Activated CD4-positive, alpha-beta T cell treated with anti-CD3 and anti-CD28 coated beads, Interleukin-2, amount 10 ng/mL, durations not matched to agents 7 days and 5 days (primary cell): Measurements from ENCODE around the gene ADCY9. TPM values are rescaled to one million over a fixed set of nuclear protein-coding genes. Genes with fewer than 3 reads are reported as not detected.

Experiments used
- CTCF ChIA-PET: fragments of 350-600 bp; sonication (Branson Sonifier 250); formaldehyde crosslinking; loops from one replicate; lab custom pipeline; 2021; ENCODE audit warnings: antibody characterized with exemption; lab: Charles Lee
- POLR2A ChIA-PET: fragments of 350-600 bp; sonication (Branson Sonifier 250); formaldehyde crosslinking; loops from one replicate; lab custom pipeline; 2021; ENCODE audit warnings: antibody characterized with exemption; lab: Charles Lee
- DNase-seq: peaks from one replicate; pipeline ENCODE4 v3.0.0-alpha.2; 2020
- H3K27ac Mint-ChIP-seq: one replicate; pipeline ENCODE4 v1.8.0; 2021; ENCODE audit warnings: mild to moderate bottlenecking, moderate library complexity, mixed read lengths
- H3K27me3 Mint-ChIP-seq: one replicate; pipeline ENCODE4 v1.8.0; 2021; ENCODE audit warnings: mixed read lengths
- H3K36me3 Mint-ChIP-seq: one replicate; pipeline ENCODE4 v1.8.0; 2021; ENCODE audit warnings: low read depth, mixed read lengths
- H3K4me1 Mint-ChIP-seq: one replicate; pipeline ENCODE4 v1.8.0; 2021; ENCODE audit warnings: mixed read lengths
- H3K4me3 Mint-ChIP-seq: one replicate; pipeline ENCODE4 v1.8.0; 2021; ENCODE audit warnings: mild to moderate bottlenecking, moderate library complexity, mixed read lengths
- H3K9me3 Mint-ChIP-seq: one replicate; pipeline ENCODE4 v1.8.0; 2021; ENCODE audit warnings: mixed read lengths
- total RNA-seq, 2 experiments: library from RNA; stranded (reverse); gene quantifications; one replicate each; pipeline ENCODE4 v1.2.3, GENCODE V29; 2021

Gene ADCY9
- total RNA-seq, 2 experiments from 2014 or later: 10.4 to 12.4 TPM

DNA sequence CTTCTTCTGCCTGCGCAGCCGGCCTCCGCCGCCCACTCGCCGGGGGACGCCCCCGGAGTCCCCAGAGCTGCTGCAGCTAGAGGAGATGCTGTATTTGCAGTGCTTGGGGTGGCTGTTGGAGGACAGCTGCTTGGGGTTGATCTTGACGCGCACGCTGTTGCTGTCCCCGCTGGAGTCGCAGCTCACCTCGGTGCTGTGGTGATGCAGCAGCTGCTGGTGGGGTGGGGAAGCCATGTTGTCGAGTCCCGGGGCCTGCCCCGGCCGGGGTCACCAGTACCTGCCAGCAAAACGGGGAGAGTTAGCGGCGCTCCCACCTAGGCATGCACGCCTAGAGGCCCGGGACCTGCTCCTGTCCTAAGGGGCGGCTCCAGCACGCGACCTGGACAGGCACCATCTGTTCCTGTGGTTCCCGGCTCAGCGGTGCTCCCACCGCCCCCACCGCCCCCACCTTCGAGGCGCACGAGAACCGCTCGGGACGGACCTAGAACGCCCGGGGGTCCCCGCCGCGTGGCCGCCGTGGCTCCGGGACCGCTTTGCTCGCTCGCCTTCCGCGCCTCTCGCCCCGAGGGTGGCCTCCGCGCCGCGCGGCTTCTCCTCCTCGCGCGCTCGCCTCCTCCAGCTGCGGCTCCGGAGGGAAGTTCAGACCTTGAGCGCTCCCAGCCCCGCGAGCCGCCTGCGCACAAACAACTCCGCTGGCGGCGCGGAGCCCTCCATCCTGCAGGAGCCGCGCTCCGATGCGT lies 863 bp downstream of the ADCY9 start:
- peaks cover 11% of the 10 kb centered on the region for H3K36me3 Mint-ChIP-seq
- POLR2A ChIA-PET: no interaction called here
- no peaks in the 10 kb centered on the region for H3K9me3 Mint-ChIP-seq
- DNase-seq: peak; percentile 50
- H3K27me3 Mint-ChIP-seq: peaks cover 15% of the 10 kb centered on the region
- peaks cover 50% of the 10 kb centered on the region for H3K4me1 Mint-ChIP-seq
- CTCF ChIA-PET: interaction anchor here (0.5 to 2.7 kb wide), 3 partner anchors 8 to 212 kb away, joined by 3 to 11 read pairs (median 6); no protein-coding TSS in a partner anchor
- H3K27ac Mint-ChIP-seq: peak overlapping the region; percentile 48
- peak overlapping the region; percentile 71 for H3K4me3 Mint-ChIP-seq

DNA sequence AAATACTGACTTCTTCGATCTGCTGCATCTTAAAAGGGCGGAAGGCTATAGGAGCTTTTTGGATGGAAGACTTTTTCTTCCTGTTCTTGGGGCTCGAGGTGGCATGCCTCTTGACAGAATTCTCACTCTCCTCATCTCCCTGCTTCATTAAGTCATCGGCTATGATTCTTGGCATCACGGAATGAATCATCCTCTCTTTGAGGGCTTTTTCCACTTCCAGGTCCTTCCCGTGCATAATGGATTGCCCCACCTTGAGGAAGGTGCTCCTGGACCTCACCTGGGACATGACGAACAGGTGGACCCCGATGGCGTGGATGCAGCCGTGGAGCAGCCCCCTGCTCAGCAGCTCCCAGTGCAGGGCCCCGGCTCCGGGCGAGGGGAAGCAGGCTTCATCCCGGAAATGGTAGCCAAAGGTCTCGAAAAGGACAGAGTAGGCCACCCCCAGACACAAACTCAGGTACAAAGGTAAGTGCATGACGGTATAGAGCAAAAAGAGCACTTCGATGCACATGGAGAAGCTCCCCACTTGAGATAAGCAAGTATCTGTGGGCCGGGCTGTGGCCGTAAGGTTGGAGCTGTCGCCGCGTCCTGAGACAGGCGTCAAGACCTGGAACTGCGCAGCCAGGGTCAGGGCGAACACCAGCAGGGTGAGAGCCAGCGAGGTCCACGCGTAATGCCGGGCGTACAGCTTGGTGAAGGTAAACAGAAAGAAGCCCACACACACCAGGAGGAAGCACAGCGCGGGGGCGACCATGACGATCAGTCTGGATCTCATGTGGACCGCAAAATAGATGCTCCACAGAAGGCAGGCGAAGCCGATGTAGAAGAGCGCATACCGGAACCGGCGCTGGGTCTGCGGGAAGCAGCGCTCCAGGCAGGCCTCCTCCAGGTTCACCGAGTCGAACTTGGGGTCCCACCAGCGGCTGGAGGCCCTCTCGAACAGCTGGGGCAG lies 1.7 kb downstream of the ADCY9 start:
- ChIA-PET CTCF (interaction anchor here (2.1 to 2.7 kb wide), 2 partner anchors 8 to 139 kb away, joined by 6 to 11 read pairs; no protein-coding TSS in a partner anchor), POLR2A (no interaction called here)
- H3K27me3 Mint-ChIP-seq: peaks cover 9% of the 10 kb centered on the region
- peak overlapping the region; percentile 71 for H3K4me3 Mint-ChIP-seq
- peaks cover 15% of the 10 kb centered on the region for H3K36me3 Mint-ChIP-seq
- DNase-seq: no peak
- H3K27ac Mint-ChIP-seq: peak overlapping the region; percentile 74
- H3K9me3 Mint-ChIP-seq: no peaks in the 10 kb centered on the region
- H3K4me1 Mint-ChIP-seq: peaks cover 55% of the 10 kb centered on the region

DNA sequence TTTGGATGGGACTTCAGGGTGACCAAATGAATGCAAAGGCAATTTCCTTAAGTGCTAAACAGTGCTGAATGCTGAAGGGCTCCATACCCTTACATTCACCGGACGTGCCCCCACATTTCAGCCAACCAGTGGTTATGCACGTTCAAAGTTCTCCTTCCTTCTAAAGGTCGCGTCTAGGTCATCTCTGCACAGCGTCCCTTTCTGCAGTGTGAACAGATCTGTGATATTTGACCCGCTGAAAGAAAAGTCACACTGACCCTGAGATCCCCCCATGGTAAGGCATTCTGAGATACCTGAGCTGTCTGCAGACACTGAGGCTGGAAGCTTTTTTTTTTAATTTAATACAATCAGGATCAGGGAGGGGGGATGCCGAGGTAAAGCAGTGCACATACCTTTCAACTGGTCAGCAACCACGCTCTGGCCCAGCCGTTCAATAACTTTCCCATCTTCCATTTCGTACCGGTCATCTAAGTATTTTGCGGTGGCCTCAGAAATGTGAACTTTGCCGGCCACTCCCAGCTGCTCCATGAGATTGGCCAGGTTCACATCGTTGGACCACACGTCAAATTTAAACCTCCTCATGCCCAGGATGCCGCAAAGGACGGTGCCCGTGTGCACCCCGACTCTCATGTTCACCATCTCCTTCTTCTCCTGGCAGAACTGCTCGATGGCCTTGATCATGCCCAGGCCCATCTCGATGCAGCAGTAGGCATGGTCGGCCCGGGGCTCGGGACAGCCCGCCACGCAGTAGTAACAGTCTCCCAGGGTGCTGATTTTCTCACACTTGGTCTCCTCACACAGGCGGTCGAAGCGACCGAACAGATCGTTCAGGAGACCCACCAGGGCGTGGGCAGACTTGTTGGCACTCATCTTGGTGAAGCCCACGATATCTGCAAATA lies 2.6 kb downstream of the ADCY9 start:
- DNase-seq: no peak
- Mint-ChIP-seq H3K27ac (no peak overlapping the region), H3K36me3 (peaks cover 17% of the 10 kb centered on the region), H3K4me1 (peaks cover 58% of the 10 kb centered on the region), H3K4me3 (peak overlapping the region; percentile 71), H3K27me3 (peaks cover 4% of the 10 kb centered on the region), H3K9me3 (no peaks in the 10 kb centered on the region)
- ChIA-PET POLR2A (no interaction called here), CTCF (interaction anchor here (2.7 kb wide), 1 partner anchor 140 kb away, joined by 11 read pairs; no protein-coding TSS in a partner anchor)

GRCh38 chr16:4111748-4112696 lies 4.2 kb downstream of the ADCY9 start:
- Mint-ChIP-seq H3K36me3 (peaks cover 17% of the 10 kb centered on the region), H3K4me3 (peak overlapping the region; percentile 71), H3K27ac (no peak overlapping the region)

GRCh38 chr16:4110680-4111079 lies 5.6 kb downstream of the ADCY9 start:
- ChIA-PET POLR2A (no interaction called here), CTCF (interaction anchor here (1.1 to 2.0 kb wide), 4 partner anchors 9 to 143 kb away, joined by 3 to 9 read pairs (median 3); no protein-coding TSS in a partner anchor)
- H3K27ac Mint-ChIP-seq: no peak overlapping the region
- H3K4me1 Mint-ChIP-seq: peaks cover 55% of the 10 kb centered on the region
- no peak for DNase-seq
- no peaks in the 10 kb centered on the region for H3K27me3 Mint-ChIP-seq
- peaks cover 22% of the 10 kb centered on the region for H3K36me3 Mint-ChIP-seq
- H3K9me3 Mint-ChIP-seq: no peaks in the 10 kb centered on the region
- H3K4me3 Mint-ChIP-seq: no peak overlapping the region

More at GRCh38 chr16:4111748-4112696, 4.2 kb downstream of the ADCY9 start:
- no peaks in the 10 kb centered on the region for H3K9me3 Mint-ChIP-seq
- H3K4me1 Mint-ChIP-seq: peaks cover 57% of the 10 kb centered on the region
- no peaks in the 10 kb centered on the region for H3K27me3 Mint-ChIP-seq
- CTCF ChIA-PET: interaction anchor here (0.5 to 2.0 kb wide), 5 partner anchors 31 to 171 kb away, joined by 3 to 9 read pairs (median 3); no protein-coding TSS in a partner anchor
- POLR2A ChIA-PET: no interaction called here
- no peak for DNase-seq

- H3K4me1 Mint-ChIP-seq: peaks cover 53% of the 10 kb centered on the region
- no peak overlapping the region for H3K4me3 Mint-ChIP-seq
- DNase-seq: no peak
- H3K36me3 Mint-ChIP-seq: peaks cover 23% of the 10 kb centered on the region
- H3K9me3 Mint-ChIP-seq: no peaks in the 10 kb centered on the region
- no peaks in the 10 kb centered on the region for H3K27me3 Mint-ChIP-seq
- POLR2A ChIA-PET: no interaction called here
- H3K27ac Mint-ChIP-seq: no peak overlapping the region
- CTCF ChIA-PET: interaction anchor here (0.7 to 1.3 kb wide), 3 partner anchors 9 to 266 kb away, joined by 3 to 4 read pairs (median 3); no protein-coding TSS in a partner anchor
Observed at GRCh38 chr16:4110065-4110464, 6.2 kb downstream of the ADCY9 start.

DNA sequence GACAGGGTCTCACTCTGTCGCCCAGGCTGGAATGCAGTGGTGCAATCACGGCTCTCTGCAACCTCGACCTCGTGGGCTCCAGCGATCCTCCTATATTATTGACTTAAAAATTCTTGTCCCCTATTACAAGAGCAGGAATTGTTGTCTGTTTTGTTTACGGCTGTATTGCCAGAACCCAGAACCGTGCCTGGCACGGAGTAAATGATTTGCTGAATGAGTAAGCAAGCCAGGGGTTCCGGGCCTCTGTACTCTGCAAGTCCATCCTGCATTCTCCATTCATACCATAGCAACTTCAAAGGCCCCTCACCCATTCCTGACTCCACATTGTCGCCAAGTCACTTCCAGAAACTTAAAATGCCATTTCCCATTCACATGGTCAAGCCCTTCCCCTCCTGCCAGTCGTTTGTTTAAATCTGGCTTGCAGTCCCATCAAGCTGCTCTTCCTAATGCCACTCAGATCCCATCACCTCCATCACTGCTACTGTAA lies 6.9 kb downstream of the ADCY9 start:
- H3K36me3 Mint-ChIP-seq: peaks cover 20% of the 10 kb centered on the region
- ChIA-PET POLR2A (interaction anchor here (0.7 kb wide), 1 partner anchor 27 kb away, joined by 3 read pairs; no protein-coding TSS in a partner anchor), CTCF (interaction anchor here (1.3 kb wide), 1 partner anchor 8 kb away, joined by 3 read pairs; no protein-coding TSS in a partner anchor)
- no peak for DNase-seq
- no peaks in the 10 kb centered on the region for H3K27me3 Mint-ChIP-seq
- no peaks in the 10 kb centered on the region for H3K9me3 Mint-ChIP-seq
- H3K4me1 Mint-ChIP-seq: peaks cover 47% of the 10 kb centered on the region
- no peak overlapping the region for H3K4me3 Mint-ChIP-seq
- no peak overlapping the region for H3K27ac Mint-ChIP-seq

GRCh38 chr16:4106516-4106915 lies 9.7 kb downstream of the ADCY9 start:
- DNase-seq: no peak
- peaks cover 21% of the 10 kb centered on the region for H3K4me1 Mint-ChIP-seq
- ChIA-PET CTCF (interaction anchor here (0.6 to 1.5 kb wide), 2 partner anchors 9 to 27 kb away, joined by 4 to 6 read pairs; partner anchors contain the start of gene ADCY9), POLR2A (no interaction called here)
- H3K36me3 Mint-ChIP-seq: peaks cover 20% of the 10 kb centered on the region
- H3K27me3 Mint-ChIP-seq: no peaks in the 10 kb centered on the region
- H3K4me3 Mint-ChIP-seq: no peak overlapping the region
- no peak overlapping the region for H3K27ac Mint-ChIP-seq
- no peaks in the 10 kb centered on the region for H3K9me3 Mint-ChIP-seq

GRCh38 chr16:4105848-4106247 lies 10.4 kb downstream of the ADCY9 start:
- Mint-ChIP-seq H3K27ac (no peak overlapping the region), H3K4me1 (peaks cover 15% of the 10 kb centered on the region), H3K36me3 (peaks cover 20% of the 10 kb centered on the region), H3K4me3 (no peak overlapping the region), H3K27me3 (no peaks in the 10 kb centered on the region), H3K9me3 (no peaks in the 10 kb centered on the region)
- ChIA-PET POLR2A (no interaction called here), CTCF (no interaction called here)
- no peak for DNase-seq

DNA sequence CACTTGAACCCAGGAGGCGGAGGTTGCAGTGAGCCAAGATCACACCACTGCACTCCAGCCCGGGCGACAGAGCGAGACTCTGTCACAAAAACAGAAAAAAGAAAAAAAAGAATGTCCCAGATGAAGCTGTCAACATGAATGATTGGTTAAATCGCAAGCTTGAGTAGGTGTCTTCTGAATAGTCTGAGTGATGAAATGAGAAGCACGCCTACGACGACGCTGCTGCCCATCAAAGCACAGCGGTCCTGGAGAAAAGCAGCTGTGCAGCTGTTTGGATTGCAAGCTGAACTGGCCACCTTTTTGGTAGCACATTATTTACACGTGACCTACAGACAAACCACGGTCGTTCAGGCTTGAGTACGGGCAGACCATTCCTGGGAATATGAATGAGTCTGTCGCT lies 12.5 kb downstream of the ADCY9 start:
- Mint-ChIP-seq H3K36me3 (peaks cover 14% of the 10 kb centered on the region), H3K9me3 (no peaks in the 10 kb centered on the region), H3K27me3 (no peaks in the 10 kb centered on the region), H3K4me1 (peaks cover 3% of the 10 kb centered on the region), H3K27ac (no peak overlapping the region), H3K4me3 (no peak overlapping the region)
- DNase-seq: no peak
- ChIA-PET CTCF (no interaction called here), POLR2A (no interaction called here)
